HepG2 (cell line): Measurements from ENCODE around the gene SLC66A3. TPM values are rescaled to one million over a fixed set of nuclear protein-coding genes. Genes with fewer than 3 reads are reported as not detected.
A peak's percentile ranks its signal among the peaks of the same experiment; 100 is the strongest.

Experiments
- E2F1 ChIP-seq: sonication (generic); formaldehyde crosslinking; IDR thresholded peaks from 2 replicates; pipeline ENCODE4 v1.5.0; 2020; ENCODE audit warnings: missing genetic modification reagents
- EEA1 ChIP-seq: sonication (generic); formaldehyde crosslinking; IDR thresholded peaks from 2 replicates; pipeline ENCODE4 v1.5.1; 2020; ENCODE audit warnings: mild to moderate bottlenecking, missing genetic modification reagents, borderline replicate concordance
- FOSL1 ChIP-seq: sonication (generic); formaldehyde crosslinking; IDR thresholded peaks from 2 replicates; pipeline ENCODE4 v1.9.0; 2021; ENCODE audit warnings: missing genetic modification reagents, borderline replicate concordance
- GFI1 ChIP-seq: sonication (generic); formaldehyde crosslinking; IDR thresholded peaks from 2 replicates; pipeline ENCODE4 v1.5.0; 2020; ENCODE audit warnings: missing genetic modification reagents, mild to moderate bottlenecking, borderline replicate concordance
- HOXA9 ChIP-seq: sonication (generic); formaldehyde crosslinking; IDR thresholded peaks from 2 replicates; pipeline ENCODE4 v1.8.1; 2022; ENCODE audit warnings: missing genetic modification reagents, mild to moderate bottlenecking, moderate library complexity, borderline replicate concordance
- HOXD1 ChIP-seq: sonication (generic); formaldehyde crosslinking; IDR thresholded peaks from 2 replicates; pipeline ENCODE4 v1.5.0; 2020; ENCODE audit warnings: missing genetic modification reagents
- KLF15 ChIP-seq: sonication (generic); formaldehyde crosslinking; IDR thresholded peaks from 2 replicates; pipeline ENCODE4 v1.8.1; 2023; ENCODE audit warnings: borderline replicate concordance, mild to moderate bottlenecking, inconsistent platforms, missing genetic modification reagents, mixed read lengths
- MAFK ChIP-seq, 2 experiments: IDR thresholded peaks in 1 of 2; conservative IDR thresholded peaks in 1 of 2; 2 replicates each; pipeline ENCODE4 v1.6.1; 2011; ENCODE audit warnings: improper control_type of control experiment in 2 of 2, low read length in 2 of 2
- MLLT10 ChIP-seq: sonication (generic); formaldehyde crosslinking; IDR thresholded peaks from 2 replicates; pipeline ENCODE4 v1.4.0; 2020; ENCODE audit warnings: missing genetic modification reagents
- NR2F2 ChIP-seq: IDR thresholded peaks from 2 replicates; pipeline ENCODE4 v1.6.1; 2012; ENCODE audit warnings: low read depth, inconsistent platforms, borderline replicate concordance
- RBFOX2 ChIP-seq: fragments of 200-400 bp; formaldehyde crosslinking; IDR thresholded peaks from 2 replicates; pipeline ENCODE4 v1.6.1; 2017; ENCODE audit warnings: low read depth, mild to moderate bottlenecking, low read length
- SCMH1 ChIP-seq: sonication (generic); formaldehyde crosslinking; IDR thresholded peaks from 2 replicates; pipeline ENCODE4 v1.9.0; 2021; ENCODE audit warnings: missing genetic modification reagents, mild to moderate bottlenecking, borderline replicate concordance
- SMAD1 ChIP-seq: sonication (generic); formaldehyde crosslinking; IDR thresholded peaks from 2 replicates; pipeline ENCODE4 v1.4.0; 2020; ENCODE audit warnings: missing genetic modification reagents, low read depth, mild to moderate bottlenecking, borderline replicate concordance
- SMARCC2 ChIP-seq: fragments of 450-650 bp; IDR thresholded peaks from 2 replicates; pipeline ENCODE4 v1.6.1; 2017; ENCODE audit warnings: antibody characterized with exemption, mild to moderate bottlenecking
- SMARCE1 ChIP-seq: fragments of 450-650 bp; IDR thresholded peaks from 2 replicates; pipeline ENCODE4 v1.6.1; 2017; ENCODE audit warnings: borderline replicate concordance
- THAP7 ChIP-seq: sonication (generic); formaldehyde crosslinking; IDR thresholded peaks from 2 replicates; pipeline ENCODE4 v1.8.1; 2023; ENCODE audit warnings: mild to moderate bottlenecking, missing genetic modification reagents
- ZBTB20 ChIP-seq: sonication (generic); formaldehyde crosslinking; IDR thresholded peaks from 2 replicates; pipeline ENCODE4 v1.8.1; 2023; ENCODE audit warnings: missing genetic modification reagents, low read depth, mild to moderate bottlenecking, borderline replicate concordance
- ZFP1 ChIP-seq: IDR thresholded peaks from 2 replicates; pipeline ENCODE4 v1.6.1; 2016
- ZNF367 ChIP-seq: sonication (generic); formaldehyde crosslinking; IDR thresholded peaks from 2 replicates; pipeline ENCODE4 v1.4.0; 2020; ENCODE audit warnings: missing genetic modification reagents, borderline replicate concordance
- ZNF468 ChIP-seq: sonication (generic); formaldehyde crosslinking; IDR thresholded peaks from 2 replicates; pipeline ENCODE4 v1.8.0; 2022; ENCODE audit warnings: mild to moderate bottlenecking, moderate library complexity, missing genetic modification reagents
- ZNF564 ChIP-seq: sonication (generic); formaldehyde crosslinking; IDR thresholded peaks from 2 replicates; pipeline ENCODE4 v1.8.1; 2023; ENCODE audit warnings: mild to moderate bottlenecking, missing genetic modification reagents
- ZNF572 ChIP-seq: sonication (generic); formaldehyde crosslinking; IDR thresholded peaks from 2 replicates; pipeline ENCODE4 v1.5.1; 2020; ENCODE audit warnings: mild to moderate bottlenecking, missing genetic modification reagents
- ZNF574 ChIP-seq: sonication (generic); formaldehyde crosslinking; IDR thresholded peaks from 2 replicates; pipeline ENCODE4 v1.4.0; 2020; ENCODE audit warnings: missing genetic modification reagents
- ZNF713 ChIP-seq: sonication (generic); formaldehyde crosslinking; IDR thresholded peaks from 2 replicates; pipeline ENCODE4 v1.4.0; 2020; ENCODE audit warnings: mild to moderate bottlenecking, missing genetic modification reagents
- ZNF816 ChIP-seq: sonication (generic); formaldehyde crosslinking; IDR thresholded peaks from 2 replicates; pipeline ENCODE4 v1.8.0; 2022; ENCODE audit warnings: missing genetic modification reagents, mild to moderate bottlenecking, borderline replicate concordance
- polyA plus RNA-seq, 8 experiments: library from polyadenylated mRNA; depleted of rRNA in 3 of 8; stranded (reverse) in 7 of 8; unstranded in 1 of 8; fragments of >200 nt; fragmentation: Illumina TruSeq in 4 of 8; extraction: Trizol in 4 of 8; gene quantifications; 2 replicates each; pipeline versions ENCODE4 v1.2.1 to v1.2.3, GENCODE V29; 2011 to 2016; ENCODE audit warnings: low read depth in 4 of 8, missing spikeins in 1 of 8, mixed read lengths in 1 of 8; ENCODE audit not compliant: insufficient read depth in 1 of 8
- total RNA-seq, 5 experiments: library from RNA; depleted of rRNA; stranded (reverse); fragments of >200 nt; fragmentation: Illumina TruSeq; extraction: Trizol; gene quantifications; 2 replicates each; pipeline ENCODE4 v1.2.3, GENCODE V29; 2016; ENCODE audit warnings: low read depth in 1 of 5

Gene SLC66A3
- total and polyA plus RNA-seq, 2 of the 13 experiments (the other 11 are each of a cell fraction or from before 2014, with no cell fraction given): 2.2 to 3.7 TPM

- TF ChIP-seq ZBTB20 (CRISPR knock-in tag) (no peak), HOXA9 (CRISPR knock-in tag) (no peak), MLLT10 (CRISPR knock-in tag) (no peak), ZNF574 (CRISPR knock-in tag) (no peak), SMARCE1 (no peak), SCMH1 (no peak), EEA1 (no peak), SMARCC2 (0 out of 2 replicates have a peak, but pooled peaks have one; percentile 22), NR2F2 (no peak), ZNF468 (CRISPR knock-in tag) (no peak), ZFP1 (CRISPR knock-in tag) (no peak), HOXD1 (CRISPR knock-in tag) (no peak), ZNF367 (CRISPR knock-in tag) (no peak), ZNF816 (CRISPR knock-in tag) (no peak), ZNF713 (CRISPR knock-in tag) (no peak), THAP7 (CRISPR knock-in tag) (0 out of 2 replicates have a peak, but pooled peaks have one; percentile 46), SMAD1 (no peak), FOSL1 (no peak), E2F1 (CRISPR knock-in tag) (no peak), ZNF564 (CRISPR knock-in tag) (no peak), GFI1 (CRISPR knock-in tag) (no peak), KLF15 (no peak), ZNF572 (no peak), MAFK (conservative IDR thresholded peaks at IDR 0.05 in 1 of 2, IDR thresholded peaks at IDR 0.05 in 1 of 2; ENCODE audit: low read length in 2 of 2) (no peak), RBFOX2 (no peak)
Measured at GRCh38 chr2:11123856-11124759, 31.2 kb upstream of the SLC66A3 start (continued).
